Fibroblast of lung (primary cell): ENCODE results near the gene DPH3.

Source experiments
- CTCF ChIP-seq, 2 donors: IDR thresholded peaks in 1 of 2; conservative IDR thresholded peaks in 1 of 2; 1 replicate in 1 of 2; 2 replicates in 1 of 2; pipeline ENCODE4 v1.5.1; 2011 to 2012; ENCODE audit warnings: low read length in 2 of 2, control low read depth in 1 of 2, inconsistent platforms in 1 of 2, low read depth in 1 of 2, mild to moderate bottlenecking in 1 of 2
- EZH2 ChIP-seq: IDR thresholded peaks from 2 replicates; pipeline ENCODE4 v1.5.1; 2012; ENCODE audit warnings: low read length, control low read depth, mild to moderate bottlenecking; ENCODE audit errors: missing control alignments

GRCh38 chr3:16284633-16285032, 19.9 kb upstream of the DPH3 start:
- TF ChIP-seq CTCF (conservative IDR thresholded peaks at IDR 0.05 in 1 of 2, IDR thresholded peaks at IDR 0.05 in 1 of 2; ENCODE audit: low read depth in 1 of 2, low read length in 2 of 2) (no peak), EZH2 (no peak)
